GM12872 (cell line): ENCODE data around the gene GATB.

ENCODE experiments used
- TF ChIP-seq, protein P1 (sequence below): IDR thresholded peaks from 3 replicates; pipeline ENCODE4 v1.5.1; 2011; ENCODE audit warnings: low read depth, mild to moderate bottlenecking, low read length, moderate library complexity; ENCODE audit not compliant: insufficient read depth

GATB gene

DNA sequence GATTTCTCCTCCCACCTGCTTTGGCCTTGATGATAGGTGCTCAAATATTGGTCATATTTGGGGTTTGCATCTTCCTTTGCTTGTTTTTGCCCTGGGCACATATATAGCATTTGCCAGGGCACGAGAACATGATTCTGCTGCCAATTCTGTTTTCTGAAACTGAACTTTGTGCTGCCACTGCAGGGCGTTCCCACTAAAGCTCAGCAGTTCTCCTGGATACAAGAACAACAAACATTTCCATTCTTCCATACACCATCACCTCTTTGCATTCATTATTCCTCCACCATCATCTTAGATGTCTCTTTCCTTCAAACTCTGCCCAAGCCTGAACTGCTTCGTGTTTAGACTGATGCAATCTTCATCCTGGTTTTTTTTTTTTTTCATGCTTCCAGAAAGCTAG is 36.3 kb upstream of the GATB start:
- TF ChIP-seq, protein P1, sequence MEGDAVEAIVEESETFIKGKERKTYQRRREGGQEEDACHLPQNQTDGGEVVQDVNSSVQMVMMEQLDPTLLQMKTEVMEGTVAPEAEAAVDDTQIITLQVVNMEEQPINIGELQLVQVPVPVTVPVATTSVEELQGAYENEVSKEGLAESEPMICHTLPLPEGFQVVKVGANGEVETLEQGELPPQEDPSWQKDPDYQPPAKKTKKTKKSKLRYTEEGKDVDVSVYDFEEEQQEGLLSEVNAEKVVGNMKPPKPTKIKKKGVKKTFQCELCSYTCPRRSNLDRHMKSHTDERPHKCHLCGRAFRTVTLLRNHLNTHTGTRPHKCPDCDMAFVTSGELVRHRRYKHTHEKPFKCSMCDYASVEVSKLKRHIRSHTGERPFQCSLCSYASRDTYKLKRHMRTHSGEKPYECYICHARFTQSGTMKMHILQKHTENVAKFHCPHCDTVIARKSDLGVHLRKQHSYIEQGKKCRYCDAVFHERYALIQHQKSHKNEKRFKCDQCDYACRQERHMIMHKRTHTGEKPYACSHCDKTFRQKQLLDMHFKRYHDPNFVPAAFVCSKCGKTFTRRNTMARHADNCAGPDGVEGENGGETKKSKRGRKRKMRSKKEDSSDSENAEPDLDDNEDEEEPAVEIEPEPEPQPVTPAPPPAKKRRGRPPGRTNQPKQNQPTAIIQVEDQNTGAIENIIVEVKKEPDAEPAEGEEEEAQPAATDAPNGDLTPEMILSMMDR: no peak

GRCh38 chr4:151796106-151796505 is 35.3 kb upstream of the GATB start:
- TF ChIP-seq, protein P1: no peak

- TF ChIP-seq, protein P1: no peak
These were observed 32.2 kb upstream of the GATB start for GRCh38 chr4:151792995-151793394.

GRCh38 chr4:151792530-151792929 is 31.7 kb upstream of the GATB start:
- TF ChIP-seq, protein P1: no peak

DNA sequence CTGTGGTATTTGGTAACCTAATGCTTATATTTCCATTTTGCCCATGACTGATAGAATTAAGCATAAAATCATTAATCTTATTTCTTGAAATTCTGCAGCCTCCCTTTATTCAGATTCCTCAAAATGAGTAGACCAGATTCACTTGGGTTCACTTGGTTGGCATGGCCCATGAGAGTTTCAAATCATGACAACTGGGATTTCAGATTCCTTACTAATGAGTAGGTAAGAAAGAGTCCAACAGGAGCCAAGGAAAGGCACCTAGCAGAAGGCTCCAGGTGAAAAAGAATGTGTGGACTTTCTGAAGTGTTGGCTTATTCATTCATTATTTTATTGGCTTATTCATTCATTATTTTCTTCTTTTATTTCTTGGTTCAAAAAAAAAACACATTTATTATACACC is 27.2 kb upstream of the GATB start:
- TF ChIP-seq, protein P1: no peak

- TF ChIP-seq, protein P1: no peak
These were observed 25.3 kb upstream of the GATB start for GRCh38 chr4:151786158-151786495.

DNA sequence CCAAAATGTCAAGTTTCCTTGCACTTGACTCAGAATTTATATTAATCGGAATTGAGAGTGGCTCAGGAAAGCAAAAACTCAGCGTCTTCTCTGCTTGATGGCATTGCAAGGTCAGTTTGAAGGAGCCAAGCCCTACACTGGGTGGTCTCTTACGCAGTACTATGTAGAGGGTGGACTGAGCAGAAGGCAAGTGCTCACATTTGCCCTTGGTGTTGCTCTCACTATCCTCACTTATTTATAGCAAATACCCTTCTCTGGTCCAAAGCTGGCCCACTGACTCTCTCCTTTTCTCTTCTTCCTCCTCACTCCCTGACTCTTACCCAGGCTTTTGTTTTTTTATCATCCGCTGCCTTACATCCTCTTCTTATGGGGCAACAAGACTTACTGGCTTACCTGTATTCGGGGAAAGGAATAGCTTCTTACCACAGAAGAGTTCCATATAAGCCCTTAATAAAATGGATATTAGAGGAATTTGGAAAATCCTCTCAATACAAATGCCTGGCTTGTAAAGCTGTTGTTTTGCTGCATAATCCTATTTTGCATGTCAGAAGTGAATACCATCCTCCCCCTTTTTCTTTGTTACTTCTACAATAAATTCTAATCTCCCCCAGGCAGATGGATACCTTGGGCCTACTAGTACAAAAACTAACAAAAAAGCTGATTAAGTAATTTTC is 24.8 kb upstream of the GATB start:
- TF ChIP-seq, protein P1: no peak

- TF ChIP-seq, protein P1: no peak
These were observed 23.9 kb upstream of the GATB start for GRCh38 chr4:151784706-151785105.
